Mesendoderm (in vitro differentiated cells): ENCODE measurements around the gene ZNF486.
"Not testable (repeated sequence)": the region's sequence is repeated elsewhere in the genome, so short reads cannot be mapped to it uniquely, and the experiment has no call there.

Experiments
- DNase-seq: peaks from one replicate; pipeline ENCODE4 v3.0.0; 2013
- H2AK5ac ChIP-seq: 2 replicates; pipeline ENCODE4 v1.6.1; 2013; ENCODE audit warnings: low read length, inconsistent platforms
- H2BK120ac ChIP-seq: 2 replicates; pipeline ENCODE4 v1.6.1; 2013; ENCODE audit warnings: low read depth, mild to moderate bottlenecking, low read length, moderate library complexity, mixed read lengths
- H2BK15ac ChIP-seq: replicated peaks from 2 replicates; pipeline ENCODE4 v1.6.1; 2013; ENCODE audit warnings: low read depth, mild to moderate bottlenecking, moderate library complexity
- H2BK5ac ChIP-seq: 2 replicates; pipeline ENCODE4 v1.6.1; 2013; ENCODE audit warnings: low read length, inconsistent platforms
- H3K18ac ChIP-seq: 2 replicates; pipeline ENCODE4 v1.6.1; 2013; ENCODE audit warnings: mild to moderate bottlenecking, low read length, mixed read lengths
- H3K23ac ChIP-seq: one replicate; pipeline ENCODE4 v1.6.1; 2013; ENCODE audit warnings: low read length
- H3K27ac ChIP-seq: 2 replicates; pipeline ENCODE4 v1.5.1; 2013; ENCODE audit warnings: low read depth, mild to moderate bottlenecking, inconsistent platforms, low read length, moderate library complexity
- H3K27me3 ChIP-seq: 2 replicates; pipeline ENCODE4 v1.6.1; 2013; ENCODE audit warnings: low read length, control low read depth, mild to moderate bottlenecking, inconsistent platforms; ENCODE audit not compliant: insufficient read depth, poor library complexity
- H3K36me3 ChIP-seq: 2 replicates; pipeline ENCODE4 v1.6.1; 2013; ENCODE audit warnings: low read length, inconsistent platforms; ENCODE audit not compliant: control insufficient read depth, insufficient read depth
- H3K4ac ChIP-seq: one replicate; pipeline ENCODE4 v1.6.1; 2013; ENCODE audit warnings: low read depth, mild to moderate bottlenecking, low read length, moderate library complexity
- H3K4me1 ChIP-seq: 2 replicates; pipeline ENCODE4 v1.6.1; 2013; ENCODE audit warnings: low read depth, low read length, inconsistent platforms; ENCODE audit not compliant: control insufficient read depth
- H3K4me2 ChIP-seq: 2 replicates; pipeline ENCODE4 v1.6.1; 2013; ENCODE audit warnings: low read length
- H3K4me3 ChIP-seq: 2 replicates; pipeline ENCODE4 v1.5.1; 2013; ENCODE audit warnings: mild to moderate bottlenecking, low read length
- H3K56ac ChIP-seq: one replicate; pipeline ENCODE4 v1.6.1; 2013; ENCODE audit warnings: low read length
- H3K79me1 ChIP-seq: 2 replicates; pipeline ENCODE4 v1.6.1; 2013; ENCODE audit warnings: low read length, inconsistent platforms
- H3K79me2 ChIP-seq: 2 replicates; pipeline ENCODE4 v1.6.1; 2013; ENCODE audit warnings: mild to moderate bottlenecking, low read length; ENCODE audit not compliant: control insufficient read depth, insufficient read depth
- H3K9ac ChIP-seq: 2 replicates; pipeline ENCODE4 v1.6.1; 2013; ENCODE audit warnings: low read length, inconsistent platforms
- H4K5ac ChIP-seq: one replicate; pipeline ENCODE4 v1.6.1; 2013; ENCODE audit warnings: low read length
- H4K8ac ChIP-seq: one replicate; pipeline ENCODE4 v1.6.1; 2013; ENCODE audit warnings: low read depth, mild to moderate bottlenecking, control low read depth, low read length, moderate library complexity
- WGBS: extraction: QIAGEN DNeasy Blood & Tissue Kit; methylation state at CpG from one replicate; pipeline ENCODE4 v1.1.7; 2013; ENCODE audit warnings: low lambda C conversion rate, missing lambda C conversion rate; ENCODE audit not compliant: insufficient coverage; ENCODE audit errors: extremely low coverage; 5-methylcytosine and 5-hydroxymethylcytosine counted together

Gene ZNF486

DNA sequence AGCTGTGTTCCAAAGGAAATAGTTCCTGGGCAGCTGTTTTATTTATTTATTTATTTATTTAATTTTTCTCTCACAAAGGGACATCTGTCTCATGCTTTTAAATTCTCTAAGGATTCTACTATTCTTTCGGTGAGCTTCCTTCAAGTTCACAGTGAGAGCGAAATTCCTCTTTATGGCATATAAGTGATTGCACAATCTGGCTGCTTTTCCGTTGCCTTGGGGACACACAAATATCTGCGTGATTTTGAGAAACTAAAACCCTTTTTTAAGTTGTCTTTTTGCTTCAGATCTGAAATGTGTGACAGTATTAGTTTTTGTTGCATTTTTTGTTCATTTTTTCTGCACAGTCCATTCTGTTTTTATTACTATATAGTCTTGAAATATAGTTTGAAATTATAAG lies 19.2 kb downstream of the ZNF486 start:
- Histone ChIP-seq H4K5ac (no peak overlapping the region), H3K23ac (no peak overlapping the region), H2BK15ac (no peak overlapping the region), H2BK5ac (no peak overlapping the region), H3K18ac (no peak overlapping the region), H3K4ac (no peak overlapping the region), H2BK120ac (no peak overlapping the region), H2AK5ac (no peak overlapping the region), H3K79me1 (peaks cover 2% of the 10 kb centered on the region), H3K9ac (no peak overlapping the region), H4K8ac (no peak overlapping the region), H3K79me2 (no peaks in the 10 kb centered on the region), H3K4me3 (no peak overlapping the region), H3K4me1 (no peaks in the 10 kb centered on the region), H3K4me2 (no peak overlapping the region), H3K27ac (no peak overlapping the region), H3K56ac (no peak overlapping the region), H3K27me3 (no peaks in the 10 kb centered on the region), H3K36me3 (peaks cover 4% of the 10 kb centered on the region)
- DNase-seq = no peak
- WGBS = no CpG with 5 or more reads among the region's 4 CpGs

DNA sequence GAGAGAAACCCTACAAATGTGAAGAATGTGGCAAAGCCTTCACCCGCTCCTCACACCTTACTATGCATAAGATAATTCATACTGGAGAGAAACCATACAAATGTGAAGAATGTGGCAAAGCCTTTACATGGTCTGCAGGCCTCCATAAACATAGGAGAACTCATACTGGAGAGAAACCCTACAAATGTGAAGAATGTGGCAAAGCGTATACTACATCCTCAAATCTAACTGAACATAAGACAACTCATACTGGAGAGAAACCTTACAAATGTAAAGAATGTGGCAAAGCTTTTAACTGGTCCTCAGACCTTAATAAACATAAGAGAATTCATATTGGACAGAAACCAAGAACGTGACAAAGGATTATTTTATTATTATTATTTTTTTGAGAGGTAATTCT lies 30.7 kb downstream of the ZNF486 start:
- H2BK5ac ChIP-seq = no peak overlapping the region
- H3K18ac ChIP-seq = no peak overlapping the region
- no peak overlapping the region for H4K8ac ChIP-seq
- H3K4me3 ChIP-seq = peak overlapping the region; percentile 3
- no peaks in the 10 kb centered on the region for H3K4me1 ChIP-seq
- no peak overlapping the region for H2BK15ac ChIP-seq
- H3K56ac ChIP-seq = no peak overlapping the region
- H4K5ac ChIP-seq = no peak overlapping the region
- no peak overlapping the region for H3K4ac ChIP-seq
- no peaks in the 10 kb centered on the region for H3K27me3 ChIP-seq
- no peak overlapping the region for H3K27ac ChIP-seq
- no peak overlapping the region for H2AK5ac ChIP-seq
- H3K36me3 ChIP-seq = peaks cover 8% of the 10 kb centered on the region
- H3K9ac ChIP-seq = no peak overlapping the region
- H3K79me1 ChIP-seq = no peaks in the 10 kb centered on the region
- H3K23ac ChIP-seq = no peak overlapping the region
- no peak overlapping the region for H2BK120ac ChIP-seq
- H3K4me2 ChIP-seq = no peak overlapping the region
- peak; percentile 7 for DNase-seq
- WGBS = no CpG with 5 or more reads among the region's 3 CpGs
- no peaks in the 10 kb centered on the region for H3K79me2 ChIP-seq

DNA sequence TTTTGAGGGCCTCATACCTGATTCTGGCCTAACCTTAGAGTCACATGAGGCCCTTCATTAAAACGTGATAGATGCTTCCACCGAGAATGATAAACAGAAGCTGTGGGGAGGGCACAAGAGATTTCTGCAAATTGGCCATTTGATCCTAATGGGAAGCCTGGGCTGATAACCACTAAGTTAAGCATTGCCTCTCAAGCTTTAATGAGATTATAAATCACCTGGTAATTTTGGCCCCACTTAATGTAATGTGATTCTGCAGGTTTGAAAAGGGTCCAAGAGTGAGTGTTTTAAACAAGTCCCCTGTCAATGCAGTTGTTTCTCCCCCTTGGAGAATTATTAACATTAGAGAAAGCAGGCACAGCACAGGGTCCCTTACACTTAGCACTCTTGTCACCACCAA lies 42.0 kb downstream of the ZNF486 start:
- no peak overlapping the region for H4K8ac ChIP-seq
- WGBS = no CpG with 5 or more reads among the region's 2 CpGs
- no peaks in the 10 kb centered on the region for H3K36me3 ChIP-seq
- no peak overlapping the region for H2AK5ac ChIP-seq
- no peak overlapping the region for H3K4me2 ChIP-seq
- H2BK5ac ChIP-seq = no peak overlapping the region
- H3K79me2 ChIP-seq = no peaks in the 10 kb centered on the region
- H2BK120ac ChIP-seq = no peak overlapping the region
- no peak overlapping the region for H3K9ac ChIP-seq
- H2BK15ac ChIP-seq = no peak overlapping the region
- peaks cover 4% of the 10 kb centered on the region for H3K79me1 ChIP-seq
- H3K23ac ChIP-seq = no peak overlapping the region
- H3K18ac ChIP-seq = no peak overlapping the region
- H3K4me1 ChIP-seq = no peaks in the 10 kb centered on the region
- H3K27me3 ChIP-seq = no peaks in the 10 kb centered on the region
- no peak overlapping the region for H3K4ac ChIP-seq
- DNase-seq = peak; percentile 26
- H4K5ac ChIP-seq = no peak overlapping the region
- no peak overlapping the region for H3K27ac ChIP-seq
- no peak overlapping the region for H3K56ac ChIP-seq
- H3K4me3 ChIP-seq = no peak overlapping the region

DNA sequence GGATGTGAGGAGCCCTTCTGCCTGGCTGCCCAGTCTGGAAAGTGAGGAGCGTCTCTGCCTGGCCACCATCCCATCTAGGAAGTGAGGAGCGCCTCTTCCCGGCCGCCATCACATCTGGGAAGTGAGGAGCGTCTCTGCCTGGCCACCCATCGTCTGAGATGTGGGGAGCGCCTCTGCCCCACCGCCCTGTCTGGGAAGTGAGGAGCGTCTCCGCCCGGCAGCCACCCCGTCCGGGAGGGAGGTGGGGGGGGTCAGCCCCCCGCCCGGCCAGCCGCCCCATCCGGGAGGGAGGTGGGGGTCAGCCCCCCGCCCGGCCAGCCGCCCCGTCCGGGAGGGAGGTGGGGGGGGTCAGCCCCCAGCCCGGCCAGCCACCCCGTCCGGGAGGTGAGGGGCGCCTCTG lies 47.4 kb downstream of the ZNF486 start:
- not testable (repeated sequence) for H3K4me2 ChIP-seq, H3K4me3 ChIP-seq, H3K4ac ChIP-seq, H3K4me1 ChIP-seq, H2AK5ac ChIP-seq, H3K79me2 ChIP-seq, H3K79me1 ChIP-seq, H4K8ac ChIP-seq, H2BK15ac ChIP-seq, H4K5ac ChIP-seq, H3K9ac ChIP-seq, DNase-seq, H3K56ac ChIP-seq, H3K18ac ChIP-seq, H3K27ac ChIP-seq, H3K27me3 ChIP-seq, H3K23ac ChIP-seq, H3K36me3 ChIP-seq, H2BK120ac ChIP-seq, H2BK5ac ChIP-seq
- no CpG with 5 or more reads among the region's 26 CpGs for WGBS

DNA sequence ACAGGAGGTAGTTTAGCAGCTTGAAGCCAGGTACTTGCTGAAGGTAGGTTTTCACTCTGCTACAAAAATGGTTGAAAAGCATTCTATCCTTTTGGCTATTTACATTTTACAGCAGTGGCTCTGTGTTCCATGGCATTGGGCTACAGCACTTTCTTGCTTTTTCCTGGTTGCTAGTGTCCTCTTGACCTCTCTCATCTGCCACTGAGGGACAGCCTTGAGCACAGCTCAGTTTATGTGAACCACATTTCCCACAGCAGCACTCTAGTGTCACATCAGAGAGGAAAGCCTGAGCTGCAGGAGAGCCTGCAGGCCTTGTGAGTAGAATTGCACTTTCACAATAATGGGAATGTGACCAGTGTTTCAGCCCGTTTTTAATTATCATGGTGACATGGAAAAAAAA lies 54.6 kb downstream of the ZNF486 start:
- DNase-seq, H4K5ac ChIP-seq, H3K79me1 ChIP-seq, H3K56ac ChIP-seq, H4K8ac ChIP-seq, H2BK15ac ChIP-seq, H2BK5ac ChIP-seq, H3K27me3 ChIP-seq, H3K79me2 ChIP-seq, H3K4me3 ChIP-seq, H2BK120ac ChIP-seq, H3K4me2 ChIP-seq, H3K4ac ChIP-seq, H3K18ac ChIP-seq, H3K9ac ChIP-seq, H3K36me3 ChIP-seq, H3K23ac ChIP-seq, H3K4me1 ChIP-seq, H3K27ac ChIP-seq, H2AK5ac ChIP-seq: not testable (repeated sequence)
- no CpG with 5 or more reads among the region's 1 CpG for WGBS

DNA sequence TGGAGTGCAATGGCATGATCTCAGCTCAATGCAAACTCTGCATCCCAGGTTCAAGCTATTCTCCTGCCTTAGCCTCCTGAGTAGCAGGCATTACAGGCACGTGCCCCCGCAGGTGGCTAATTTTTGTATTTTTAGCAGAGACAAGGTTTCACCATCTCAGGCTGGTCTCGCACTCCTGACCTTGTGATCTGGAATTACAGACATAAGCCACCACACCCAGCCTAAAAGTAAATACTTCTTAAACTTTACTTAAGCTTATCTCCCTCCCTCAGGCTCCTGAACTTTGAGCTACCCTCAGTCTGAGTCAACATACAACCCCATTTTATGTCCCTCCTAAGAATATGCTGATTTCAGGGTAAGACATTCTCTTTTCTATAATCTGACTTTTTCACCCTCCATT lies 66.1 kb downstream of the ZNF486 start:
- Histone ChIP-seq H2BK5ac (no peak overlapping the region), H3K27ac (no peak overlapping the region), H3K36me3 (peaks cover 4% of the 10 kb centered on the region), H3K79me2 (peaks cover 66% of the 10 kb centered on the region), H4K5ac (no peak overlapping the region), H2AK5ac (no peak overlapping the region), H2BK15ac (no peak overlapping the region), H3K79me1 (peaks cover 2% of the 10 kb centered on the region), H4K8ac (no peak overlapping the region), H3K23ac (no peak overlapping the region), H2BK120ac (no peak overlapping the region), H3K4me1 (no peaks in the 10 kb centered on the region), H3K4me3 (no peak overlapping the region), H3K27me3 (no peaks in the 10 kb centered on the region), H3K4me2 (no peak overlapping the region), H3K4ac (no peak overlapping the region), H3K9ac (no peak overlapping the region), H3K18ac (no peak overlapping the region), H3K56ac (no peak overlapping the region)
- WGBS = no CpG with 5 or more reads among the region's 3 CpGs
- DNase-seq = no peak
